ENCODE measurements around the gene VIM.
"Not testable (repeated sequence)": the region's sequence is repeated elsewhere in the genome, so short reads cannot be mapped to it uniquely, and the experiment has no call there.

The VIM gene

DNA sequence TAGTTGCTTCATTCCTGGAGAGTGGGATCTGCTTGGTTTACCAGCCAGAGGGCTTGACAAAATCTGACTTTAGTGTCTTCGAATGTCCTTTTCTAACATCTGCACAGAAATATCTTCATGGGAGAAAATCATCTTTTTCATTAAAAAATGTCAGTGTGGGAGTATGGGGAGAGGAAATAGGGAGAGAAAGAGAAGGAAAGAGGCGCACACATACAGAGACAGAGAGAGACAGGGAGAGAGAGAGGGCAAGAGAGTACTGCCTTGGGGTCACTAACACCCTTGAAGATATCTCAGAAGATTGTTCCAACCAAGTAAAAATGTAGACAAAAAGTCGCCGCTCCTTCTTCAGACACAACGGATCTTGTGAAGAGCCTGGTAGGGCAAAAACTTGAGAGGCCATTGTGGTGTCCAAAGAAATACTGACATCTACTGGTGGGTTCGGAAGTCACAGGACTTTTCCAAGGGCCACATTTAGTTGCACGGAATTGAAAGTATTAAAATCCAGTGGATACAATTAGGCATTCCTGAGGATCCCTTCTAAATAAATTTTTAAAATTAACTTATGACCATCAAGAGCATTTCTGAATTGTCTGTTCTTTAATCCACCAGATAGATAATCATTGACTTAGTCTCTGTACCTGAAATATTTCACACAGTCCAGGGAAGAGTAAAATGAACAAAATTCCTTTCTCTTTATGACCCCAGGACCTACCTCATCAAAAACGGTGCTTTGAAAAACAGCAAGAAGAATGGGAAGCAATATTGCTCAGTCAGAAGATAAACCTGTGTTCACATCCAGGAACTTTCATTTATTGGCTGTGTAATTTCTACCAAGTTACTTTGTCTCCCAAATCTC lies 29.7 kb downstream of the VIM start:
- DNase-seq, result peak; percentile 59 to 78

DNA sequence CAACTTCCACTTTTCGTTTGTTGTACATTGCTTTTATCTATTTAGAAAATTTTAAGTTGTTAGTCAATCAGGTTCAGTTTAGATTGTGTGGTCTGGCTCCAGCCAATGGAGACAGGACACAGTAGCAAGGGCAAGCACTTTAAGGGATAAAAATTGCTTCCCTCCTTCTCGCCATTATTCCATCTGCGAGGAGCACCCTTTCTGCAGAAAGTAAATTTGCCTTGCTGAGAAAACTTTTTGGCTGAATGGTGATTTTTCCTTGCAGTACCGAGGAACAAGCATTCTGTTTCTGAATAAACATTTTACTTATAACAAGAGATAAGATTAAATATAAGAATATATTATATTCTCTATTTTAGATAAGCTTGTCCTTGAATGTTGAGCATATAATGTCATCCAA lies 34.5 kb downstream of the VIM start:
- no peak for DNase-seq

DNA sequence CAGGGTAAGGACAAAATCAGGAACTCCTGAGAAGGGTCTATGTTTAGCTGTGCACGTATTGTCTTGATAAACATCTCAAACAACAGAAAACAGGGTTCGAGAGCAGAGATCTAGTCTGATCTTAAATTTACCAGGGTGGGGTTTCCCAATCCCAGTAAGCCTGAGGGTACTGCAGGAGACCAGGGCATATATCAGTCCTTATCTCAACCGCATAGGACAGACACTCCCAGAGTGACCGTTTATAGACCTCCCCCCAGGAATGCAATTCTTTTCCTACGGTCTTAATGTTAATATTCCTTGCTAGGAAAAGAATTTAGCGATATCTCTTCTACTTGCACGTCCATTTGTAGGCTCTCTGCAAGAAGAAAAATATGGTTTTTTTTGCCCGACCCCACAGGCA lies 35.5 kb downstream of the VIM start:
- no peak for DNase-seq

DNA sequence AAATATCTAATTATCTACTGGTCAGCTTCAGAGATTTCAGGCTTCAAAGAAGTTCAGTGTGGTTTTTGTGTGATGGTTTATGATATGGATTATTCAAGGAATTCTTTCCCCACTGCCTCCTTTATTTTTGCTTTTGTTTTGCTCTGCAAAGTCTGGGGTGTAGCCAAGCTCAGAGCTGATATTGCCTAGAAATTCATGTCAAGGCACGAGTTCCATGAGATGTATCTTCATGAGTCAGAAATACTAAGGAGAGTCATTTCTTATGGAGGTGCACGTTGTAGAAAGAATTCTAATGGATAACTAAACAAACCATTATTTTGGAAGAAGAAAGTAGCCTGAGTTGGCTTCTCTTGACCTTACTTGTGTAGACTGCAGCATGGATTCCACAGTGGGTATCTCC lies 37.4 kb downstream of the VIM start:
- DNase-seq, result no peak

DNA sequence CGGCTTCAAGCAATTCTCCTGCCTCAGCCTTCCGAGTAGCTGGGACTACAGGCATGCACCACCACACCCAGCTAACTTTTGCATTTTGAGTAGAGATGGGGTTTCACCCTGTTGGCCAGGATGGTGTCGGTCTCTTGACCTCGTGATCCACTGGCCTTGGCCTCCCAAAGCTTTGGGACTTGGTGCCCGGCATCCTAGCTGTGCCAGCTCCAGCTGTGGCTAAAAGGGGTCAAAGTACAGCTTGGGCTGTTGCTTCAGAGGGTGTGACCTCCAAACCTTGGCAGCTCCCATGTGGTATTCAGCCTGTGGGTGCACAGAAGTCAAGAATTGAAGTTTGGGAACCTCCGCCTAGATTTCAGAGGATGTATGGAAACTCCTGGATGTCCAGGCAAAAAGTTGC lies 38.5 kb downstream of the VIM start:
- DNase-seq, result not testable (repeated sequence)

DNA sequence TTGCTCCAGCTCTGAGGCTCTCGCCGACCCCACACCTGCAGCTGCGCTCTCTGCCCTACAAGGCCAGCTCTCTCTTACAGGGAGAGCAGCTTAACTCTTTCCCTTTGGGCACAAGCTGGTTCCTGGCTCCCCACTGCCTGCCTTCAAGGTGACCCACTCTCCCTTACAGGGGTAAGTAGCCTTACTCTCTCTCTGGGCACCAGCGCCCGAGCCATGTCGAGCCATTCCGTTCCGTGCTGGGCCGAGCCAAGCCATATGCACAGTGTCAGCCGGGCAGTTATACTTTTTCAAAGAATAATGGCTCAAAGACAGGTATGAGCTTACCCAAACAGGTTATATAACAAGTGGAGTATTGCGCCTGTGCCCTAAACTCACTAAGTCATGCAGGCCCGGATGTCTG lies 44.6 kb downstream of the VIM start:
- no peak for DNase-seq

DNA sequence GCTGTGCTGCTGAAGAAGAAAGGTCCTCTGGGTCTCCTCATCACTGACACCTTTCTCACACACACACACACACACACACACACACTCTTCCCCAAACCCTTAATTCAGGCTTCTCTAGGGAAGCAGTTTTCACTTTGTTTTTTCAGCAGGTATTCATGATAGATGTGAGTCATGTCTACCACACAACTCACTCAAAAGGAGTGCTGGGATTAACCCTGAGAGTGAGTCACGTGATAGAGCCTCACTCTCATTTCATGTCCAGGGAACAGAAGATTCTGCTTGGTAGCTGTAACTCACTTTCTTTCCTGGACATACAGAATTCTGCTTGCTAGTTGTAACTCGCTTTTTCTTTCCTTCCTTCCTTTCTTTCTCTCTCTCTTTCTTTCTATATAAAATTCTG lies 45.4 kb downstream of the VIM start:
- DNase-seq, result no peak

DNA sequence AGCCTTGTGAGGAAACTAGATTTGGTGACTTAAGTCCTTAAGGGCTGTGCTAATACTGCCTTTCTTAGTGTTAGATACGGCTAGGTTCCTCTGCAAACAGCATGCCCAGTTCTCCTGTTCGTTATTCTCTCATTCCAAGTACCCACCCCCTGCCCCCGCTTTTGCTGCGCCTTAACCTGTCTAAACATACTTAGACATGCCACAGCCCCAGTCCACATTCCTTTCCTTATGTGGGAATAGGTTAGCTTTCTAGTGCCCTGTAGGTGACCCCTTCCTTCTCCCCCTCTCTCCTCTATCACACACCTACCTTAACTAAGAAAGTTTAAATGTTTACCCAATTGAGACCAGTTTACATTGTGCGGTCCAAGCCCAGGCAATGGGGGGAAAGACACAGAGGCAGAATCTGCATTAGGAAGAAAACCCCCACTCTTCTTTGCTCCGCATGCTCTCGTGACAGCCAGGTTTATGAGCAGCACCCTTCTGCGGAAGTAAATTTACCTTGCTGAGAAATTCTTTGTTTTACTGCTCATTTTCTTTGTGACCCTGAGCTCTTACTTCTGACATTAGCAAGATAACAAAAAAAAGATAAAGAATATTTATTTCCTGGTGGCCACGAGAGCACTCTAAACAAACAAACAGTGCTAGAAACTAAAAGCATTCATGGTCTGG lies 48.8 kb downstream of the VIM start:
- no peak for DNase-seq

DNA sequence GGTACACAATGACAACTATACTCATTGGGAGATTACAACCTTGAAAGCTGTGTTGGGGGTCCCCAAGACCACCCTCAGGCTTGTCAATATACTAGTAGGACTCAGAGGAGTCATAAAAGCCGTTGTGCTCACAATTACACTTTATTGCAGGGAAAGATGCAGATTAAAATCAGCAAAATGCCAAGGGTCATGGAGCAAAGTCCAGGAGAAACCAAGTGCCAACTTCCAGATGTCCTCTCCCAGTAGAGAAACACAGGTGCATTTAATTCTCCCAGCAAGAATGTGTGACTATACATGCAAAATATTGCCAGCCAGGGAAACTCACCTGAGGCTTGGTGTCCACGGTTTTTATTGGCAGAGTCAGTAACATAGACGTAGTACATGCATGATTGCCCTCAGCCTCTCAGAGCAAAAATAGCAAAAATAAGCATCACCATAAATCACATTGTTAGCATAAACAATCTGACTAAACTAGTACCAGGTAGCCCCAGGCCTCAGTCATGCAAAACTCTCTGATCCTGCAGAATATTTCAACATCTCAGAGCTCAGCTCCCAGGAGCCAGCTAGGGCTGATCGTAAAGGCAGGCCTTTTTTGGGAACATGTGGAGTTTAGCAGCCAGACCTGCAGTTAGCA lies 50.7 kb downstream of the VIM start:
- no peak for DNase-seq

DNA sequence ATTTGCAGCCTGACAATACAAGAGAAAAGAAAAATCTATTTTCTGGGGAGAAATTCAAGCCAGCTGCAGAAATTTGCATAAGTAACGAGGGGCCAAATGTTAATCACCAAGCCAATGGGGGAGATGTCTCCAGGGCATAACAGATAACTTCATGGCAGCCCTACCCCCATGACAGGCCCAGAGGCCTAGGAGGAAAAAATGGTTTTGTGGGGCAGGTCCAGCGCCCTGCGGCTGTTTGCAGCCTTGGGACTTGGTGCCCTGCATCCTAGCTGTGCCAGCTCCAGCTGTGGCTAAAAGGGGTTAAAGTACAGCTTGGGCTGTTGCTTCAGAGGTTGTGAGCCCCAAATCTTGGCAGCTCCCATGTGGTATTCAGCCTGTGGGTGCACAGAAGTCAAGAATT lies 54.3 kb downstream of the VIM start:
- no peak for DNase-seq

DNA sequence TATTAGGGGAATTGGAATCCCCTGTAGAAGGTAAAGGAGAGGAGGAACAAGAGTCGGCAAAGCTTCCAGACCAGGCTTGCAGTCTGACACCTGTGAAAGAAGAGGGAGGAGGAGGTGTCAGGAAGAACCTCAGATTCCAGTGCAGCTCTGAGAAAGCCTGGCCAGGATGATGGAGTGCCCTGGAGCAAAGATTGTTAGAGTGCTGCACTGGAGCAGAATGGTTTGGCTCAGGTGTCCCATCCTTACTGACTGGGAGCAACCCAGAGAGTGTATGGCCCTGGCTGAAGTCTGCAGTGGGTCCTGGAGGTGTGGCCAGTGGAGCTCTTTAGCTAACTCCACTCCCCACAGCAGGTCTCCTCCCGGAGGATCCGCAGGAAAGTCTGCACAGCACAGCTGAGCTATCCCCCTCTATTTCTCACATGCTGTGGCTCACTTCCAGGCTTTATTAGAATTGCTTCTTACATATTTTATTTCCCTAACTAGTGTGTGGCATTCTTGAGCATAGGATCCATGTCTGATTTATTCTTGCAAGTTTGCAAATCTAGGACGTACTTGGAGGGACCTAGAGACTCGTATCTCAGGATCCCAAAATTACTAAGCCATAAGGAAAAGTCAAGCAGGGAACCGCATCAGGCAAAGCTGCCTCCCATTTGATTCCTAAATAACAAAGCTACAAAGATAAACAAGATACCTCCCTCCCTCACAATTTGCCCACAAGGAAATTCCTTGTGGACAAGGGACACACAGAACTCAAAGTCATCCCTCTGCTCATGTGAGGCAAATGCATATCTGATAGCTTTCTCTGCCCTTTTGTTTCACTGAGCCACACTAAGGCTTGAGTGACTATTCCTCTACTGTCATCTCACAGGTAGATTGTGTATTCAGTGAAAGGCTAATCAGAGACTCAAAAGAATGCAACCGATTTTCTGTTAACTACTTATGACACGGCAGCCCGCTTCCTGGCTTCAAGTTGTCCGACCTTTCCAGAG lies 58.8 kb downstream of the VIM start:
- no peak for DNase-seq

Data from CD4-positive, alpha-beta T cell treated with Interferon alpha-2 for 1 hour (primary cell).